ENCODE measurements around the gene RASSF8.

- TF ChIP-seq CTCF (IDR thresholded peaks at IDR 0.05; ENCODE audit: low read length) (no peak), EZH2phosphoT487 (IDR thresholded peaks at IDR 0.05; ENCODE audit: low read length) (no peak), EZH2 (optimal IDR thresholded peaks at IDR 0.05; ENCODE audit: low read depth, low read length) (no peak)
Observed at GRCh38 chr12:25980035-25980434, 21.6 kb downstream of the RASSF8 start.

All from MM.1S (cell line).